GM12801 (cell line): ENCODE results near the gene SC5D.

Experiments
- CTCF ChIP-seq: IDR thresholded peaks from one replicate; pipeline ENCODE4 v1.5.1; 2011; ENCODE audit warnings: control low read depth; ENCODE audit not compliant: insufficient read length; ENCODE audit errors: extremely low read depth

Gene SC5D

GRCh38 chr11:121321614-121322243 is 29.2 kb downstream of the SC5D start:
- TF ChIP-seq CTCF = no peak

GRCh38 chr11:121323046-121323607 is 30.6 kb downstream of the SC5D start:
- TF ChIP-seq CTCF = no peak

- TF ChIP-seq CTCF = no peak
Observed at GRCh38 chr11:121326230-121326629, 33.7 kb downstream of the SC5D start.

DNA sequence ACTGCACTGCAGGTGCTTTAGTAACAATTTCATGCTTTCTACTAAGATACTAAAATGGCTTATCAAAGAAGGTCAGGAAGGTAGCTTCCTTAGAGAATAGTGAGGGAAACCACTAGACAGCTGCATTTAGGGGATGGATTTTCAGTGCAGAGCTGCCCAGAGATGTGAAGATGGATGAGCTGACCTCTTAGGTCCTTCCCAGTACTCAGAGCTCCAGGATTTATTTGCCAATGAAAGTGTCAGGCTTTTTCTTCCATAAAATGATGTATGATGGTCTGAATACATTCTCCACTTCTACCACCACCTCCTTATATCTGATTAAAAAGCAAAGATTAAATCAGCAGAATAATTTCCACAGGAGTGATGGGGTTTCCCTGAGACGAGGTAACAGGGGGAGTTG is 35.0 kb downstream of the SC5D start:
- no peak for TF ChIP-seq CTCF

DNA sequence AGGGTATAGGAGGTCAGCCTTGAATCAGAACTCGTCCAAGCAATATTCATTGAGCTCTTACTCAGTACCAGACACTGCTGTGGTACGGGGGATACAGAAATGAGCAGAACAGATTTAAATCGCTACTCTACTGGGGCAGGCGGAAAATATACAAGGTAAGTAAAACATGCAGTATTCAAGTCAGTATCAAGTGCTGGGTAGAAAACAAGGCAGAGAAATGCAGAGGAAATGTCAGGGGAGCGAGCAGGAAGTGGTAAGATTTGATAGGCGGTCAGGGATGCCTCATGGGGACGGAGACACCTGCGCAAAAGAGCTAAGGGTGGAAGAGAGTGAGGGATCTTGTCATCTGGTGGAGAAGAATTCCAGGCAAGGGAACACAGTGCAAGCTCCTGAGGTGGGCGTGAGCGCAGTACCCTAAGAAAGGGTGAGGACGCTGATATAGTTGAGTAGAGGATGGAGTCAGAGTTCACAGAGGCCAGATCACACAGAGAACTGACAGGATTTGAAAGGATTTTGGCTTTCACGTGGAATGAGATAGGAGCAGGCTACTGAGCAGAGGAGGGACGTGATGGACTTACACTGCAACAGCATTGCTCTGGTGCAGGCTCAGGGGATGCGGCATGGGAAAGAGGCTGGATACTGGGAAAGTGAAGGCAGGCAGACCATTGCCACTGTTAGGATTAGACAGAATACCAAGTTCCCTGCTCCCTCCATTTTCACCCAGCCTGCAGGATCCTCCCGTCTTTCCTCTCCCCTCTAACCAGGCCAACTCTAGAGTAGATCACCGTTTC is 35.8 kb downstream of the SC5D start:
- no peak for TF ChIP-seq CTCF

- TF ChIP-seq CTCF = no peak
Observed at GRCh38 chr11:121328967-121329679, 36.6 kb downstream of the SC5D start.

DNA sequence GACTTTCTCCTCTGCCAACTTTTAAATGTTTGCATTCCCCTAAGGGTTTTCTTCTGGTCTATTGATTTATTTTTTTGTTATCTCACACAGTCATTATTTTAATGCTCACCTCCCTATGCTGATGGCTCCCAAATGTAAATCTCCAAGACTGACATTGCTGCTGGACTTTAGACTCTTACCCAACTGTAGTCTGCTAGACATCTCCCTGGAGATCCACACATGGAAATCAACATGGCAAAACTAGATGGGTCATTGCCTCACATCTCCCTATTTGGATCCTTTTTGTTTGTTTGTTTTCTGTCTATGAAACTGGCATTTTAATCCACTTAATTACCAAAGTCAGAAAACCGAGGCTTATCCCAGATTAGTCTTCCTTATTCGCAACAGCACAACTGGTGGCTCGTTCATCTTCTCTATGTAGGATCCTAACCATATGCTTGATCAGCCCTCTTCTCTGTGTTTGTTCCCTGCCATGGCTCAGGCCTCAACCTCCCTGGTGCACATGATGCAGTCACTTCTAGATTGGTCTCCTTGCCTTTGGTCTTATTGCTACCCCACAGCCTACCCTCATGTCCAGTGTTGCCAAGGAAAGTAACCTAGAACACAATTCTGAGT is 37.3 kb downstream of the SC5D start:
- no peak for TF ChIP-seq CTCF
